Activated naive CD8-positive, alpha-beta T cell treated with anti-CD3 and anti-CD28 coated beads, Interleukin-2, amount 10 ng/mL, durations not matched to agents 7 days and 5 days (primary cell): ENCODE measurements around the gene FAM168B. TPM values are rescaled to one million over a fixed set of nuclear protein-coding genes. Genes with fewer than 3 reads are reported as not detected.

Source experiments
- ATAC-seq: fragments of 150-1000 bp; cut with Tn5 transposase; one replicate; pipeline ENCODE4 v1.10.0; 2021; ENCODE audit warnings: low read depth, moderate library complexity
- POLR2A ChIA-PET: fragments of 350-600 bp; sonication (Branson Sonifier 250); formaldehyde crosslinking; loops from one replicate; lab custom pipeline; 2021; ENCODE audit warnings: antibody characterized with exemption; lab: Charles Lee
- DNase-seq: peaks from one replicate; pipeline ENCODE4 v3.0.0; 2021
- H3K27ac Mint-ChIP-seq: one replicate; pipeline ENCODE4 v1.8.0; 2022; ENCODE audit warnings: mild to moderate bottlenecking, mixed read lengths
- H3K27me3 Mint-ChIP-seq: one replicate; pipeline ENCODE4 v1.8.0; 2022; ENCODE audit warnings: mild to moderate bottlenecking, moderate library complexity, mixed read lengths
- H3K36me3 Mint-ChIP-seq: one replicate; pipeline ENCODE4 v1.8.0; 2021; ENCODE audit warnings: mild to moderate bottlenecking, mixed read lengths
- H3K4me1 Mint-ChIP-seq: one replicate; pipeline ENCODE4 v1.8.0; 2021; ENCODE audit warnings: mixed read lengths
- H3K4me3 Mint-ChIP-seq: one replicate; pipeline ENCODE4 v1.8.0; 2022; ENCODE audit warnings: mild to moderate bottlenecking, moderate library complexity, mixed read lengths
- H3K9me3 Mint-ChIP-seq: one replicate; pipeline ENCODE4 v1.8.0; 2021; ENCODE audit warnings: mixed read lengths
- total RNA-seq, 2 experiments: library from RNA; stranded (reverse); gene quantifications; one replicate each; pipeline ENCODE4 v1.2.3, GENCODE V29; 2021

The FAM168B gene
- total RNA-seq, 2 experiments from 2014 or later: 63.0 to 67.9 TPM

GRCh38 chr2:131058214-131058843, 34.9 kb downstream of the FAM168B start:
- ATAC-seq: no peak
- POLR2A ChIA-PET: no interaction called here

DNA sequence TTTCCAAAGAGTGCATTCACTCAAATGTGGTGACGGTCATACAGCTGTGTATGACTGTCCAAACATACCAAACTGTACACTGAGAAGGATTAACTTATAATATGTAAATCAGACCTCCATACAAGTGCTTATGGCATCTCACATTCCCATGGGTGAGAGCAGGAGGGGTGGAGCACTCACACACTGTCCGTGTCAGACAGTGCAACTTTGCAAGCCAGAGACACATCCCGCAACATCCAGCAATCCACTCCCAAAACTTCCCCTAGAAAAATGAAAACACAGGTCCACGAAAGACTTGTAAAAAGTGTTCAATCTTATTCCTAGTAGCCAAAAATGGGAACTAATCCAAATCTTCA, 36.4 kb downstream of the FAM168B start:
- POLR2A ChIA-PET: no interaction called here
- H3K27me3 Mint-ChIP-seq: no peaks in the 10 kb centered on the region
- no peaks in the 10 kb centered on the region for H3K9me3 Mint-ChIP-seq
- DNase-seq: no peak
- peaks cover 16% of the 10 kb centered on the region for H3K4me1 Mint-ChIP-seq
- ATAC-seq: no peak
- H3K4me3 Mint-ChIP-seq: no peak overlapping the region
- no peak overlapping the region for H3K27ac Mint-ChIP-seq
- peaks cover 9% of the 10 kb centered on the region for H3K36me3 Mint-ChIP-seq

More at GRCh38 chr2:131058214-131058843, 34.9 kb downstream of the FAM168B start:
- Mint-ChIP-seq H3K4me1 (peaks cover 23% of the 10 kb centered on the region), H3K9me3 (no peaks in the 10 kb centered on the region), H3K27me3 (no peaks in the 10 kb centered on the region), H3K27ac (no peak overlapping the region), H3K4me3 (no peak overlapping the region), H3K36me3 (peaks cover 12% of the 10 kb centered on the region)
- DNase-seq: no peak

- no peak for ATAC-seq
- POLR2A ChIA-PET: no interaction called here
- peaks cover 13% of the 10 kb centered on the region for H3K4me1 Mint-ChIP-seq
- H3K9me3 Mint-ChIP-seq: no peaks in the 10 kb centered on the region
- peaks cover 13% of the 10 kb centered on the region for H3K36me3 Mint-ChIP-seq
- no peaks in the 10 kb centered on the region for H3K27me3 Mint-ChIP-seq
- no peak for DNase-seq
- H3K27ac Mint-ChIP-seq: no peak overlapping the region
- no peak overlapping the region for H3K4me3 Mint-ChIP-seq
These were observed 36.9 kb downstream of the FAM168B start for GRCh38 chr2:131056204-131056931.

- Mint-ChIP-seq H3K4me1 (peaks cover 12% of the 10 kb centered on the region), H3K36me3 (peaks cover 13% of the 10 kb centered on the region), H3K9me3 (no peaks in the 10 kb centered on the region), H3K27ac (no peak overlapping the region), H3K27me3 (no peaks in the 10 kb centered on the region), H3K4me3 (no peak overlapping the region)
- ATAC-seq (no peak), DNase-seq (no peak)
- POLR2A ChIA-PET: interaction anchor here (0.6 kb wide), 1 partner anchor 434 kb away, joined by 3 read pairs; no protein-coding TSS in a partner anchor
These were observed 37.8 kb downstream of the FAM168B start for GRCh38 chr2:131055169-131056065.

DNA sequence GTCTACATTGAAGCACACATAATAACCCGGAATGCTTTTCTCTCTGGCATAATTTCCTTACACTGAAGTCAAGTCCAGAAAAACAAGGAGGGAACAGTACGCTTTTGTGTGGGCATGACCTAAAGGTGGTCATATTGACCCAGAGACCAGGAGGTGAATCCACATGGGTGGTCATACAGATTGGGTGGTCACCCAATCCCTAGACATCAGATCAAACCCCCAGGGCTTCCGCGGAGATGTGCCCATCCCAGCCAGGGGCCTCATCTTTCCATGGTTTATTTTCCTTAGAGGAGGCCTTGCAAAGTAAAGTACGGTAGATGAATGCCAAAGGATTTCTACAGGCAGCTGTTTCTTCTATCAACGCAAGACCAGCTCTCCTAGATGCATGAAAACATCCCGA, 38.8 kb downstream of the FAM168B start:
- peaks cover 10% of the 10 kb centered on the region for H3K4me1 Mint-ChIP-seq

DNA sequence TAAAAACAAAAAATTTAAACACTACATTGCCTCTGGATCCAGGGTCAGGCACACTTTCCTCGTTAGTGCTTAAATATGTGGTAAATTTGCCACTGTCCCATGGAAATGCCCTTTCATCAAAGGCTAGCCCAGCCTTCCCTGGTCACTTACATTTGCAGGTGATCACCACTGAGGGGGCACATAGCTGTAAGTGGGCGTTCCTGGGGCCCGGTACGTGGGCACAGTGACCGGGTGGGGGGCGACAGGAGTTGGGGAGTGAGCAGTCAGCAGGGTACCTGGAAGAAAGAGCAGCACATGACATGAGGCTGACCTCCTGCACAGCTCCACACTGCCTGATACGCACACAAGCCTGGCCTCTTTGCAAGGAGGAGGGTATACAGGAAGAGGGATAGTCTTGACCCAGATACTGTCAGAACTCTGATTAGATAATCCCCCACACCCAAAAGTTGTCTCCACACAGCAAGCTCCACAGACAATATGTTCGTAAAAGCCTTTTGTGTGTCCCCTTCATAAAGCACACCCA, 40.5 kb downstream of the FAM168B start:
- ATAC-seq (no peak), DNase-seq (no peak)
- Mint-ChIP-seq H3K27me3 (no peaks in the 10 kb centered on the region), H3K27ac (peak overlapping the region; percentile 8), H3K4me3 (no peak overlapping the region), H3K36me3 (peaks cover 16% of the 10 kb centered on the region), H3K4me1 (peaks cover 4% of the 10 kb centered on the region), H3K9me3 (no peaks in the 10 kb centered on the region)
- POLR2A ChIA-PET: interaction anchor here (1.3 kb wide), 1 partner anchor 25 kb away, joined by 3 read pairs; no protein-coding TSS in a partner anchor

More for the DNA sequence above, 38.8 kb downstream of the FAM168B start:
- Mint-ChIP-seq H3K27me3 (no peaks in the 10 kb centered on the region), H3K4me3 (no peak overlapping the region), H3K36me3 (peaks cover 14% of the 10 kb centered on the region), H3K9me3 (no peaks in the 10 kb centered on the region), H3K27ac (no peak overlapping the region)
- no peak for ATAC-seq
- POLR2A ChIA-PET: no interaction called here
- DNase-seq: no peak

DNA sequence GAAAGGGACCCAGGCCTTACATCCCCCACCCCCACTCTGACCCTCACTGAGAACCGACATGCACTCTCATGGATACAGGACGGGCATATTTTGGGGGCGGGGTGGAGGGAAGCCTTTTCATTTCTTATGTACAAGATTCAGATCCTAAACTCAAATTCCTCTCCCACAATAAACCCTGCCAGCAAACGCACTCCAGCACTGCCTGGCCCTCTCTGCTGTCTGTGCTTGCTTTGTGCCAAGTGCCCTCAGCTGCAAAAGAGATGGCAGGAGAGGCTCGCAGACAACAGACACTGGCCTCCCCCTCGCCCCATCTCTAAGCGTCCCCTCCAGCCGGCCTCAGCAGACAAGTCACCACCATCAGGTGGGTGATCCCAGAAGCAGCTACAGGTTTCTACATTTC, 42.4 kb downstream of the FAM168B start:
- ATAC-seq: no peak
- peaks cover 2% of the 10 kb centered on the region for H3K4me1 Mint-ChIP-seq
- H3K36me3 Mint-ChIP-seq: peaks cover 20% of the 10 kb centered on the region
- no peak for DNase-seq
- no peak overlapping the region for H3K27ac Mint-ChIP-seq
- H3K27me3 Mint-ChIP-seq: no peaks in the 10 kb centered on the region
- POLR2A ChIA-PET: interaction anchor here (0.8 kb wide), 1 partner anchor 9 kb away, joined by 3 read pairs; no protein-coding TSS in a partner anchor
- no peaks in the 10 kb centered on the region for H3K9me3 Mint-ChIP-seq
- H3K4me3 Mint-ChIP-seq: no peak overlapping the region

GRCh38 chr2:131049150-131049718, 44.0 kb downstream of the FAM168B start:
- Mint-ChIP-seq H3K4me1 (peaks cover 2% of the 10 kb centered on the region), H3K9me3 (no peaks in the 10 kb centered on the region), H3K27me3 (no peaks in the 10 kb centered on the region), H3K4me3 (no peak overlapping the region), H3K36me3 (peaks cover 20% of the 10 kb centered on the region), H3K27ac (peak overlapping the region; percentile 5)
- POLR2A ChIA-PET: no interaction called here
- DNase-seq (no peak), ATAC-seq (no peak)

DNA sequence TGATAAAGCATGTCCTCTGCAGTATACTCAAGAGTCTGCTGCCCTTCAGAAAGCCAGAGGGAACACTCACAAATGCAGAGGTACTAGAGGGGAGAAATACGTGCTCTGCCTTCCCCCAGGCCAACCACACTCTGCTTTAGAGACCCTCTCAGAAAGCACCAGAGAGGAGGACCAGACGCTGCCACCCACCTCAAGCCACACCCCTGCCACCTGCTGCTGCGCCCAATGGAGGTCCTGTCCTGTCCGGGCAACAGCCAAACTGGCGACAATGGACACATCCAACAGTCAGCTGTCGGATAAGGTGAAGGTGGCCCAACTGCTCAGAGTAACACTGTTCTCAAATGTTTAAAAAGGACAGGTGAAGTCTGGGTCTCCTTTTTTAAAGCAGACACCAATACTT, 44.6 kb downstream of the FAM168B start:
- POLR2A ChIA-PET: no interaction called here
- no peak overlapping the region for H3K4me3 Mint-ChIP-seq
- peaks cover 20% of the 10 kb centered on the region for H3K36me3 Mint-ChIP-seq

GRCh38 chr2:131047920-131048560, 45.2 kb downstream of the FAM168B start:
- H3K27ac Mint-ChIP-seq: no peak overlapping the region
- H3K4me3 Mint-ChIP-seq: no peak overlapping the region
- peaks cover 2% of the 10 kb centered on the region for H3K4me1 Mint-ChIP-seq
- no peak for ATAC-seq
- H3K36me3 Mint-ChIP-seq: peaks cover 20% of the 10 kb centered on the region
- no peaks in the 10 kb centered on the region for H3K9me3 Mint-ChIP-seq
- POLR2A ChIA-PET: no interaction called here
- H3K27me3 Mint-ChIP-seq: no peaks in the 10 kb centered on the region
- no peak for DNase-seq

More for the DNA sequence above, 44.6 kb downstream of the FAM168B start:
- Mint-ChIP-seq H3K9me3 (no peaks in the 10 kb centered on the region), H3K27me3 (no peaks in the 10 kb centered on the region), H3K4me1 (peaks cover 2% of the 10 kb centered on the region), H3K27ac (no peak overlapping the region)
- ATAC-seq (no peak), DNase-seq (no peak)

- H3K4me3 Mint-ChIP-seq: no peak overlapping the region
- ATAC-seq (no peak), DNase-seq (no peak)
- no peaks in the 10 kb centered on the region for H3K9me3 Mint-ChIP-seq
- no peaks in the 10 kb centered on the region for H3K27me3 Mint-ChIP-seq
- H3K36me3 Mint-ChIP-seq: peaks cover 18% of the 10 kb centered on the region
- H3K27ac Mint-ChIP-seq: no peak overlapping the region
- POLR2A ChIA-PET: no interaction called here
- peaks cover 5% of the 10 kb centered on the region for H3K4me1 Mint-ChIP-seq
These were observed 46.2 kb downstream of the FAM168B start for GRCh38 chr2:131046918-131047652.
